HL-60 (cell line): ENCODE results near the gene GIT2.

Experiments used
- CTCF ChIP-seq: IDR thresholded peaks from one replicate; pipeline ENCODE4 v1.5.1; 2011; ENCODE audit warnings: low read length, control low read depth, inconsistent platforms; ENCODE audit not compliant: insufficient read depth
- POLR2AphosphoS5 ChIP-seq: IDR thresholded peaks from 2 replicates; pipeline ENCODE4 v1.6.1; 2012; ENCODE audit warnings: low read depth
- REST ChIP-seq: IDR thresholded peaks from 2 replicates; pipeline ENCODE4 v1.6.1; 2012; ENCODE audit warnings: low read depth; ENCODE audit not compliant: insufficient replicate concordance
- SPI1 ChIP-seq: IDR thresholded peaks from 2 replicates; pipeline ENCODE4 v1.6.1; 2012; ENCODE audit warnings: low read depth, mild to moderate bottlenecking, borderline replicate concordance

GRCh38 chr12:109943811-109944210 lies 52.4 kb downstream of the GIT2 start:
- no peak for TF ChIP-seq CTCF
- no peak for TF ChIP-seq POLR2AphosphoS5
- no peak for TF ChIP-seq SPI1
- TF ChIP-seq REST = no peak
